Neural cell (in vitro differentiated cells): ENCODE data around the gene PRR5L.

Experiments used
- EZH2 ChIP-seq: fragments of 200-600, 300-800 bp; shearing (Covaris generic), sonication (generic); IDR thresholded peaks from 2 replicates; pipeline ENCODE4 v1.6.1; 2014; ENCODE audit warnings: antibody characterized with exemption, low read length, borderline replicate concordance, mild to moderate bottlenecking; ENCODE audit not compliant: insufficient read depth, poor library complexity, severe bottlenecking
- POLR2AphosphoS5 ChIP-seq: IDR thresholded peaks from 2 replicates; pipeline ENCODE4 v1.6.1; 2012
- TF ChIP-seq, protein P1 (sequence below): IDR thresholded peaks from 2 replicates; pipeline ENCODE4 v1.6.1; 2012; ENCODE audit warnings: borderline replicate concordance

DNA sequence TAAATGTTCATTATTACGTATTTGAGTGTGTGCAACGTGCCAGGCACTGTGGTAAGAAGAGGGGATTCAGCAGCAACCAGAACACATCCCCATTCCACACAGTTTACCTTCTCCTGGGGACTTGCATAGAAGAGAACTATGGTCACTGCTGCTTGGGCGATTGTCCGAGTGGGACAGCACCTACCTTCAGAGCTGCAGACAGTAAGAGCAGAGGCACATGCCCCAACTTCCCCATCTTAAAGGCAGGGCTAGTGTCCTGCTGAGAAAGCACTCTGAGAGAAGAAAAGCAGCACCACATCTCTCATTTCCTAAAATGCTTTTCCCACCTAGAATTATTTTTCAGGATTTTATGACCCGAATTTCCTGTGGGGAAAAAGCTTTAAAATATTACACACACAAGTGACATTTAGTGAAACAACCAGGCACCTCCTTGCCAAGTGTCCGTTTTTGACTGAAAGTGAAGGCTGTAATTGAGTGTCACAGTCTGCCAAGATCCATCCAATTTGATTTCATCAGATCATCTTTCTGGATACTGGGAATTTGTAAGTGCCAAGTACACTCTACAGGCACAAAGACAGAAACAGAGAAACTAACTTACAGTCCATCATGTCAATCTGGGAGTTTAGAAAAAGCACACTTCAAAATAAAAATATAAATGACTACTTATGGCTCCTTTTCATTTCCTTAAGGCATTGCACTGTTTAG is 189.4 kb downstream of the PRR5L start:
- TF ChIP-seq EZH2 = no peak
- no peak for TF ChIP-seq POLR2AphosphoS5
- TF ChIP-seq, protein P1, sequence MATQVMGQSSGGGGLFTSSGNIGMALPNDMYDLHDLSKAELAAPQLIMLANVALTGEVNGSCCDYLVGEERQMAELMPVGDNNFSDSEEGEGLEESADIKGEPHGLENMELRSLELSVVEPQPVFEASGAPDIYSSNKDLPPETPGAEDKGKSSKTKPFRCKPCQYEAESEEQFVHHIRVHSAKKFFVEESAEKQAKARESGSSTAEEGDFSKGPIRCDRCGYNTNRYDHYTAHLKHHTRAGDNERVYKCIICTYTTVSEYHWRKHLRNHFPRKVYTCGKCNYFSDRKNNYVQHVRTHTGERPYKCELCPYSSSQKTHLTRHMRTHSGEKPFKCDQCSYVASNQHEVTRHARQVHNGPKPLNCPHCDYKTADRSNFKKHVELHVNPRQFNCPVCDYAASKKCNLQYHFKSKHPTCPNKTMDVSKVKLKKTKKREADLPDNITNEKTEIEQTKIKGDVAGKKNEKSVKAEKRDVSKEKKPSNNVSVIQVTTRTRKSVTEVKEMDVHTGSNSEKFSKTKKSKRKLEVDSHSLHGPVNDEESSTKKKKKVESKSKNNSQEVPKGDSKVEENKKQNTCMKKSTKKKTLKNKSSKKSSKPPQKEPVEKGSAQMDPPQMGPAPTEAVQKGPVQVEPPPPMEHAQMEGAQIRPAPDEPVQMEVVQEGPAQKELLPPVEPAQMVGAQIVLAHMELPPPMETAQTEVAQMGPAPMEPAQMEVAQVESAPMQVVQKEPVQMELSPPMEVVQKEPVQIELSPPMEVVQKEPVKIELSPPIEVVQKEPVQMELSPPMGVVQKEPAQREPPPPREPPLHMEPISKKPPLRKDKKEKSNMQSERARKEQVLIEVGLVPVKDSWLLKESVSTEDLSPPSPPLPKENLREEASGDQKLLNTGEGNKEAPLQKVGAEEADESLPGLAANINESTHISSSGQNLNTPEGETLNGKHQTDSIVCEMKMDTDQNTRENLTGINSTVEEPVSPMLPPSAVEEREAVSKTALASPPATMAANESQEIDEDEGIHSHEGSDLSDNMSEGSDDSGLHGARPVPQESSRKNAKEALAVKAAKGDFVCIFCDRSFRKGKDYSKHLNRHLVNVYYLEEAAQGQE = no peak
